Right ventricle myocardium superior (tissue), 1 donor: ENCODE results near the gene NR3C1. TPM values are rescaled to one million over a fixed set of nuclear protein-coding genes. Genes with fewer than 3 reads are reported as not detected.

ENCODE experiments used
- ATAC-seq: fragments of 200-7000 bp; cut with Tn5 transposase; one replicate; pipeline ENCODE4 v1.9.1; 2020; ENCODE audit warnings: mild to moderate bottlenecking; ENCODE audit not compliant: poor library complexity
- DNase-seq: peaks from one replicate; pipeline ENCODE4 v3.0.0-alpha.2; 2020
- intact Hi-C: fragments of 100-400 bp; cut with DNase I; formaldehyde crosslinking; loops from one replicate; pipeline ENCODE4 v1.11.2; 2022
- total RNA-seq: library from RNA; stranded (reverse); fragmentation: NEBNext Ultra II Directional; extraction: Animal tissue kit (Norgen Biotek cat#: 25700); gene quantifications from one replicate; pipeline ENCODE4 v1.2.1, GENCODE V29; 2021
- donor health status: DM: no; HTN: yes; CAD: no; lungs with severe emphysema.

Gene NR3C1
- total RNA-seq, 1 donor from 2014 or later, result 48.9 TPM

DNA sequence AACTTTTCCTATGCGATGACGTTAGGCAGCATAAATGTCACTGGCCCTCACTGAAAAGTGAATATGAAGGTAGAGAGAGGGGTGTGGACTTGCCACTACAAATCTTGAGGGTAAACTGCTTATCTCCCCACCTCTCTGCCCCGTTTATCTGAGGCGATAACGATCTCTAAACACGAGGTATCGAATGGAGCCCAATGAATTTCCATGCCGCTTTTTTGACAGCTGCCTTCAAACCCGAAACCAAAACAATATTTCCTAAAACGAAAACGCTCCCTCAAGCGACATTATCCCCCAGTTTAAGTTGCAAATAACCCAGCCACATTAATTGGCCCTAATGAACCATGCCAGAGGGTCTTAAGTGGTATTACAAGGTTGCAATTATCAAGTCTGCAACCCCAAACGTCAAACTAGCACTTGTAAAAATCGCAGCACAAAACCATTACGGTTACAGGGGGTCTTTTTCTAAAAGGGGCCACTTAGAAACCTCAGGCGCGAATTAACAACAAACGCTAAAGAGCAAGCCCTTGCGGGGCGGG, 1.4 kb downstream of the NR3C1 start:
- no peak for DNase-seq
- no peak for ATAC-seq
- intact Hi-C loops, result loop anchor here (5.0 to 10.0 kb wide), 3 partner anchors 397 to 475 kb away; no protein-coding TSS in a partner anchor

DNA sequence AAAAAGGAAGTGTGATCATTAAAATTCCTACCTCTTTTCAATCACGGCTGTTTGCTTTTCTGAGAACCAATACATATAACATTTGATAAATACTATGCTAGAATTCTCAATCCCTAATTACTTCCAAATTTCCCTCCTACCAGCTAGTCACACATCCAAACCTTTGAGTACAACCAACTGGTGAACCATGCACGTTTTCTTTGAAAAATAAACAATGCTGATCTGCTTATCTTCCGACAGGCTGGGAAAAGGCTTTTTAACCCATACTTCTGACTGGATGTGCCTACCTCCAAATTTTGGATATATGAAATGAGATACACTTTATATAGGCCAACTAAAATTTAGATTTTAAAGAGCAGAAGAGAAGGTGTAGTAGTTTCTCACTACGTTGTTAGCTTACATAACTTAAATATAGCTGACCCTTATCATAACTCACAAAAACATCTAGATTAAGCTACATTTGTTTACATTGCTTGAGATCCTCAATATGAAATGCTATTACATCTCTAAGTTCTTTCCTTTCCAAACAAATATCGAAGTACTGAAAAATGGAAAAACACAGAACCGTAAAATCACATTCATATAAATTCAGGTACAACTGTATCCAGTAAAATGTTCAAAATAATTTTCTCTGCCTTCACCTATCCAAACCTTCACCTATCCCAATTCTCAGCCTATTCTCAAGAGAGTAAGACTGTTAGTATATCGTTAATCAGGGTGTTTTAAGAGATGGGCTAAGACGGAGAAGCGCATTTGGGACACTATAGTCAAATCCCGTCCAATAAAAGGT, 2.1 kb downstream of the NR3C1 start:
- DNase-seq, result no peak
- intact Hi-C loops, result loop anchor here (5.0 to 10.0 kb wide), 3 partner anchors 397 to 474 kb away; no protein-coding TSS in a partner anchor
- ATAC-seq, result no peak

DNA sequence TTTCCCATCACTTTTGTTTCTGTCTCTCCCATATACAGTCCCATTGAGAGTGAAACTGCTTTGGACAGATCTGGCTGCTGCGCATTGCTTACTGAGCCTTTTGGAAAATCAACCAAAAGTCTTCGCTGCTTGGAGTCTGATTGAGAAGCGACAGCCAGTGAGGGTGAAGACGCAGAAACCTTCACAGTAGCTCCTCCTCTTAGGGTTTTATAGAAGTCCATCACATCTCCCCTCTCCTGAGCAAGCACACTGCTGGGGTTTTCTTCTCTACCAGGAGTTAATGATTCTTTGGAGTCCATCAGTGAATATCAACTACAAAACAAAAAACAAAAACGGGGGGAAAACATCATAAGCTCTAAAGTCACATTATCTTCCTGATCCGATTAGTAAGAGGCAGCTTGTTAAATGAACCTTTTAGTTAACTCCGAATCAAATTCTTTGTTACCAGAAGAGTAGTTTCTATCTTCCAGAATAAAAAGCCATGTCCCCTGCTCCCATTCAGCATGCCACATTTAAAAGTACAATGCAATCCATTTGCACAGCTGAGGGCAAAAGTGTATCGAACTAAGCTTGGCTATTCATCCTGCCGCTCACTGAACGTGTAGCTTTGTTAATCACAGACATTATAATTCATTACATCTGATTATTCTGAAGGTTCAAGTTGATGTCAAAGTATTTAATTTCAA, 2.8 kb downstream of the NR3C1 start:
- ATAC-seq (no peak), DNase-seq (no peak)
- intact Hi-C loops, result loop anchor here (5.0 to 10.0 kb wide), 3 partner anchors 396 to 473 kb away; no protein-coding TSS in a partner anchor

- ATAC-seq, result no peak
- DNase-seq, result no peak
- intact Hi-C loops, result loop anchor here (5.0 to 10.0 kb wide), 3 partner anchors 395 to 473 kb away; no protein-coding TSS in a partner anchor
These were observed 3.6 kb downstream of the NR3C1 start for GRCh38 chr5:143399616-143400540.

DNA sequence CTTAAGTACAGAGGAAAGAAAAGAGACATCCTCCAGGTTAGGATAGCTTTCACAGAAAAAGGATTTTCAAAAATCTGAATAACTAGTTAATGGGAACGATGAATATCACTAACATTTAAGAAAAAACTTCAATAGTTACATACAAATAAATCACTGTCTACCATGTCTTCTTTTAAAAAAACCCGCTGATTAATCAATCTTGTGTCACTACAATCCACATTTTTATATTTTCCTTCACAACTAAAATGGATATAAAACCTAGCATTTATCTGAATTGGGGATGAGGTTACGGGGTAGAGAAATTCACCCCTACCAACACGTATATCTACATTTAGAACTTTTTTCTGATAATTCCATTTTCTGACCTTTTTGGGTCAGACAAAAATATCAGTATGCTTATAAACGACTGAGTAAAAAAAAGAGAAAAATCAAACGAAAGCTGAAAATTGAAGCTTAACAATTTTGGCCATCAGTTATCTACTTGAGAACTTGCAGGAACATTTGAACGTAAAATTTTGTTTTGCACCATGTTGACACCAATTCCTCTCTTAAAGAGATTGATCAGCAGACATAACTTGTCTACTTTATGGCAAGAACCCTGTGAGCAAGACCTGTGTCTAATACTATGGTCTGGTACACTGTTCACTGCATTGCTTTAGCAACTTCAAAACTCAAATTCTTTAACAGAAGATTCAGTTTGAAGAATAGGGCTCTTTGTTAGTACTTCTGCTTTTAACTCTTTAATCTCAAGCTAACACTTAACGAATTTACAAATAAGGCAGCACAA, 4.8 kb downstream of the NR3C1 start:
- DNase-seq (no peak), ATAC-seq (no peak)
- intact Hi-C loops, result no loop called here

GRCh38 chr5:143398053-143398355, 5.5 kb downstream of the NR3C1 start:
- DNase-seq (no peak), ATAC-seq (no peak)
- intact Hi-C loops, result no loop called here

GRCh38 chr5:143397302-143398052, 6.0 kb downstream of the NR3C1 start:
- intact Hi-C loops, result no loop called here
- no peak for ATAC-seq
- no peak for DNase-seq

- intact Hi-C loops, result no loop called here
- ATAC-seq (no peak), DNase-seq (no peak)
These were observed 7.0 kb downstream of the NR3C1 start for GRCh38 chr5:143396353-143396940.

- ATAC-seq, result no peak
- intact Hi-C loops, result no loop called here
- no peak for DNase-seq
These were observed 7.7 kb downstream of the NR3C1 start for GRCh38 chr5:143395638-143396352.

DNA sequence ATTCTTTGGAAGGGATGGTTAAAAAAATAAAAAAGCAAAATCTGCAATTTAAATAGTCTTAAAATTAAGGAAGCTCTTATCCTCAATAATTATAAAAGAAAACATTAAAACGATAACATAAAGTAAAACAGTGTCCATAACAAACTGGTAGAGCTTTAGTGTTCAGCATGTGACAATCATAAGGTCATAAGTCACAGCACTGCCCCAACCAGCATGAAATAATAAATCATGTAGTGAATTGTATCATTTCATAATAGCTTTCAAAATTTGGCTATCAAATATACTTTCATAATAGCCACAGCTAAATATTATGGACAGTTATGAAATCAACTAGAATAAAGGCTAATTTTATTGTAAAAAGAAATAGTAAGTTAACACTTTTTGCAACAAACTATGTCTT, 10.0 kb downstream of the NR3C1 start:
- no peak for DNase-seq
- ATAC-seq, result no peak
- intact Hi-C loops, result no loop called here

DNA sequence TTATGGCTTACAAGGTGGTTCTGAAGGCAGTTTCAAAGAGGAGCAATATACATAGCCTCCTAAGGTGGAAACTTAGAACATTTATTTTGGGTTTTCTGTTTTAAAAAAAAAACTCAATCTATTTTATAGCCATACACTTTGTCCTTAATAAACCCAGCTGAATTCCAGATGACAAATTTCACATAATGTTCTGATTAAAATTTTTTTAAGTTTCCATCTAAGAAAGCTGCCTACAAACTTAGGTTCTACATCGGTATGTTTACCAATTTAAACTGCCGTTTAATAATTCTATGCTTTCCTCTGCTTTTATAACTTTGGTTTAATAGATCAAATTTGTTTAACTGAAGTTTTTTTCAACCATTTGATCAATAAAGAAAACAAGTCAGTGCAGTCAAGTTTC, 12.5 kb downstream of the NR3C1 start:
- intact Hi-C loops, result no loop called here
- ATAC-seq, result no peak

GRCh38 chr5:143390258-143390657, 13.2 kb downstream of the NR3C1 start:
- DNase-seq, result no peak
- no peak for ATAC-seq
- intact Hi-C loops, result no loop called here

More for the DNA sequence above, 12.5 kb downstream of the NR3C1 start:
- DNase-seq, result no peak

DNA sequence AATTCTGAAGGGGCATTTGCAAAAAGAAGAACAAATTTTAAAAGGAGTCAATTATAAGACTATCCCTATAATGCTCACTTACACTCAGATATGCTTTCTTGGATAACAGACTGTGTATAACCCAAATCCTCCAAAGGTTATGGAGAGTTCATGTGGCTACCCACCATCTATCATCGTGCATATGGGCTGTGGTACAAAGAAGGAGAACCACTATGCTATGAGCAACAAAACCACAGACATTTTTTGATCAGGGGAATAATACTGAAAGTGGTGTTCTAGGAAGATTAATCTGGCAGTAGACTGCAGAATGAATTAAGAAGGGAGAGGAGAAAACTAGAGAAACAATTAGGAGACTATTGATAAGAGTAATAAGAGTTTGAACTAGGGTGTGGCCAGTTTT, 16.8 kb downstream of the NR3C1 start:
- no peak for DNase-seq
- ATAC-seq, result no peak
- intact Hi-C loops, result no loop called here

DNA sequence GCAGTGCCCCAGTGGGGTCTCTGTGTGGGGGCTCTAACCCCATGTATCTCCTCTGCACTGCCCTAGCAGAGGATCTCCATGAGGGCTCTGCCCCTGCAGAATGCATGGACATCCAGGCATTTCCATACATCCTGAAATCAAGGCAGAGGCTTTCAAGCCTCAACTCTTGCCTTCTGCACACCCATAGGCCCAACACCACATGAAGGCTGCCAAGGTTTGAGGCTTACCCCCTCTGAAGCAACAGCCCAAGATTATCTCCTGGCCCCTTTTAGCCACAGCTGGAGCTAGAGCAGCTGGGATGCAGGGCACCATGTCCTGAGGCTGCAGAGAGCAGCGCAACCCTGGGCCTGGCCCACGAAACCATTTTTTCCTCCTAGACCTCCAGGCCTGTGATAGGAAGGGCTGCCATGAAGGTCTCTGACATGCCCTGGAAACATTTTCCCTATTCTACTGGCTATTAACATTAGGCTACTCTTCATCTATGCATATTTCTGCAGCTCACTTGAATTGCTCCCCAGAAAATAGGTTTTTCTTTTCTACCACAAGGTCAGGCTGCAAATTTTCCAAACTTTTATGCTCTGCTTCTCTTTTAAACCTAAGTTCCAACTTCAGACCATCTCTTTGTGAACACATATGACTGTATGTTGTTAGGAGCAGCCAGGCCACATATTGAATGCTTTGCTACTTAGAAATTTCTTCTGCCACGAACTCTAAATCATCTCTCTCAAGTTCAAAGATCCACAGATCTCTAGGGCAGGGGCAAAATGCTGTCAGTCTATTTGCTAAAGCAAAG, 18.4 kb downstream of the NR3C1 start:
- no peak for DNase-seq

DNA sequence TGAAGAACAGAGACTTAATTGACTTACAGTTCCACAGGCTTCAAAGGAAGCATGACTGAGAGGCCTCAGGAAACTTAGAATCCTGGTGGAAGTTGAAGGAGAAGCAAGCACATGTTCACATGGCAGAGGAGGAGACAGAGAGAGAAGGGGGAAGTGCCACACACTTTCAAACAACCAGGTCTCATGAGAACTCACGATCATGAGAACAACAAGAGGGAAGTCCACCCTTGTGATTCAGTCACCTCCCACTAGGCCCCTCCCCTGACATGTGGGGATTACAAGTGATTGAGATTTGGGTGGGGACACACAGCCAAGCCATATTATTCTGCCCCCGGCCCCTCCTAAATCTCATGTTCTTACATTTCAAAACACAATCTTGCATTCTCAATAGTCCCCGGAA, 19.5 kb downstream of the NR3C1 start:
- DNase-seq (no peak), ATAC-seq (no peak)
- intact Hi-C loops, result no loop called here

More for the DNA sequence above, 18.4 kb downstream of the NR3C1 start:
- ATAC-seq, result no peak
- intact Hi-C loops, result no loop called here

GRCh38 chr5:143379606-143380005, 23.9 kb downstream of the NR3C1 start:
- intact Hi-C loops, result no loop called here
- DNase-seq (no peak), ATAC-seq (peak; percentile 30)
